ENCODE results near the gene CAPN3. TPM values are rescaled to one million over a fixed set of nuclear protein-coding genes. Genes with fewer than 3 reads are reported as not detected.
A peak's percentile ranks its signal among the peaks of the same experiment; 100 is the strongest.

CAPN3 gene
- total and polyA plus RNA-seq, 2 donors from 2014 or later = 12.9 to 39.7 TPM

GRCh38 chr15:42409011-42409410 lies 49.7 kb downstream of the CAPN3 start:
- DNase-seq = no peak

GRCh38 chr15:42411884-42412283 lies 52.6 kb downstream of the CAPN3 start:
- no peaks in the 10 kb centered on the region for H3K27me3 ChIP-seq (ENCODE audit: control insufficient read depth, insufficient read depth, low read length)
- DNase-seq (no peak), FAIRE-seq (no peak)
- H3K4me3 ChIP-seq (ENCODE audit: low read length in 3 of 3) = no peak overlapping the region
- H3K9ac ChIP-seq (ENCODE audit: low read length in 3 of 3) = no peak overlapping the region
- no peaks in the 10 kb centered on the region for H3K9me3 ChIP-seq (ENCODE audit: control insufficient read depth in 2 of 3, insufficient read depth in 1 of 3, low read length in 3 of 3)
- H3K36me3 ChIP-seq (ENCODE audit: control insufficient read depth in 2 of 3, insufficient read depth in 3 of 3, low read length in 3 of 3) = peaks cover 0 to 45% (median 24%) of the 10 kb centered on the region in 3 donors
- H3K27ac ChIP-seq (ENCODE audit: low read depth in 2 of 2, low read length in 2 of 2) = no peak overlapping the region
- intact Hi-C loops (cut with DNase I) = no loop called here
- H3K4me1 ChIP-seq (ENCODE audit: control insufficient read depth in 2 of 3, insufficient read depth in 2 of 3, low read depth in 1 of 3, low read length in 3 of 3) = no peaks in the 10 kb centered on the region
- no peak for TF ChIP-seq CTCF (IDR thresholded peaks at IDR 0.05; ENCODE audit: borderline replicate concordance, extremely low read depth, insufficient read depth)

More at GRCh38 chr15:42409011-42409410, 49.7 kb downstream of the CAPN3 start:
- no peaks in the 10 kb centered on the region for H3K27me3 ChIP-seq (ENCODE audit: control insufficient read depth, insufficient read depth, low read length)
- H3K27ac ChIP-seq (ENCODE audit: low read depth in 2 of 2, low read length in 2 of 2) = no peak overlapping the region
- H3K9ac ChIP-seq (ENCODE audit: low read length in 3 of 3) = no peak overlapping the region
- H3K4me3 ChIP-seq (ENCODE audit: low read length in 3 of 3) = no peak overlapping the region
- intact Hi-C loops (cut with DNase I) = no loop called here
- no peak for FAIRE-seq
- H3K36me3 ChIP-seq (ENCODE audit: control insufficient read depth in 2 of 3, insufficient read depth in 3 of 3, low read length in 3 of 3) = peaks cover 0 to 29% (median 16%) of the 10 kb centered on the region in 3 donors
- TF ChIP-seq CTCF (IDR thresholded peaks at IDR 0.05; ENCODE audit: borderline replicate concordance, extremely low read depth, insufficient read depth) = no peak
- H3K9me3 ChIP-seq (ENCODE audit: control insufficient read depth in 2 of 3, insufficient read depth in 1 of 3, low read length in 3 of 3) = no peaks in the 10 kb centered on the region
- peaks cover 0 to 4% (median 3%) of the 10 kb centered on the region in 3 donors for H3K4me1 ChIP-seq (ENCODE audit: control insufficient read depth in 2 of 3, insufficient read depth in 2 of 3, low read depth in 1 of 3, low read length in 3 of 3)

GRCh38 chr15:42413920-42414319 lies 54.6 kb downstream of the CAPN3 start:
- Histone ChIP-seq H3K4me3 (ENCODE audit: low read length in 3 of 3) (no peak overlapping the region), H3K27ac (ENCODE audit: low read depth in 2 of 2, low read length in 2 of 2) (no peak overlapping the region), H3K27me3 (ENCODE audit: control insufficient read depth, insufficient read depth, low read length) (no peaks in the 10 kb centered on the region), H3K9me3 (ENCODE audit: control insufficient read depth in 2 of 3, insufficient read depth in 1 of 3, low read length in 3 of 3) (no peaks in the 10 kb centered on the region), H3K9ac (ENCODE audit: low read length in 3 of 3) (no peak overlapping the region), H3K36me3 (ENCODE audit: control insufficient read depth in 2 of 3, insufficient read depth in 3 of 3, low read length in 3 of 3) (peaks cover 0 to 55% (median 32%) of the 10 kb centered on the region in 3 donors), H3K4me1 (ENCODE audit: control insufficient read depth in 2 of 3, insufficient read depth in 2 of 3, low read depth in 1 of 3, low read length in 3 of 3) (no peaks in the 10 kb centered on the region)
- no peak for TF ChIP-seq CTCF (IDR thresholded peaks at IDR 0.05; ENCODE audit: borderline replicate concordance, extremely low read depth, insufficient read depth)
- FAIRE-seq = no peak
- peak in 1 of 5 donors; percentile 5 for DNase-seq
- intact Hi-C loops (cut with DNase I) = no loop called here

- Histone ChIP-seq H3K4me3 (ENCODE audit: low read length in 3 of 3) (no peak overlapping the region), H3K9ac (ENCODE audit: low read length in 3 of 3) (no peak overlapping the region), H3K36me3 (ENCODE audit: control insufficient read depth in 2 of 3, insufficient read depth in 3 of 3, low read length in 3 of 3) (peaks cover 3 to 47% (median 25%) of the 10 kb centered on the region in 3 donors), H3K27ac (ENCODE audit: low read depth in 2 of 2, low read length in 2 of 2) (no peak overlapping the region), H3K27me3 (ENCODE audit: control insufficient read depth, insufficient read depth, low read length) (no peaks in the 10 kb centered on the region), H3K4me1 (ENCODE audit: control insufficient read depth in 2 of 3, insufficient read depth in 2 of 3, low read depth in 1 of 3, low read length in 3 of 3) (no peaks in the 10 kb centered on the region), H3K9me3 (ENCODE audit: control insufficient read depth in 2 of 3, insufficient read depth in 1 of 3, low read length in 3 of 3) (no peaks in the 10 kb centered on the region)
- no peak for FAIRE-seq
- no peak for TF ChIP-seq CTCF (IDR thresholded peaks at IDR 0.05; ENCODE audit: borderline replicate concordance, extremely low read depth, insufficient read depth)
- DNase-seq = no peak
- intact Hi-C loops (cut with DNase I) = no loop called here
Measured at GRCh38 chr15:42419369-42419768, 60.1 kb downstream of the CAPN3 start.

Data from kidney (tissue), 14 donors.